Lung (tissue), 12 donors: Measurements from ENCODE around the gene DMPK. TPM values are rescaled to one million over a fixed set of nuclear protein-coding genes. Genes with fewer than 3 reads are reported as not detected.
A peak's percentile ranks its signal among the peaks of the same experiment; 100 is the strongest.

ENCODE experiments used
- ATAC-seq: fragments of 200-7000 bp; cut with Tn5 transposase; one replicate; pipeline ENCODE4 v1.9.1; 2020; ENCODE audit warnings: moderate number of reproducible peaks; ENCODE audit not compliant: insufficient read depth, low FRiP score
- DNase-seq, 3 donors: peaks; one replicate each; pipeline ENCODE4 v3.0.0-alpha.2; 2013 to 2017
- H3K27ac ChIP-seq, 2 donors: one replicate each; pipeline ENCODE4 v1.5.1; 2013; ENCODE audit warnings: mild to moderate bottlenecking in 2 of 2, moderate library complexity in 2 of 2, control low read depth in 1 of 2, inconsistent platforms in 1 of 2, low read depth in 1 of 2, low read length in 1 of 2
- H3K27me3 ChIP-seq, 3 donors: one replicate each; pipeline ENCODE4 v1.5.1; 2013; ENCODE audit warnings: low read length in 2 of 3; ENCODE audit not compliant: control insufficient read depth in 3 of 3, insufficient read depth in 3 of 3
- H3K36me3 ChIP-seq, 4 donors: one replicate each; pipeline ENCODE4 v1.5.1; 2013; ENCODE audit warnings: low read length in 4 of 4, mild to moderate bottlenecking in 1 of 4, moderate library complexity in 1 of 4; ENCODE audit not compliant: control insufficient read depth in 4 of 4, insufficient read depth in 4 of 4
- H3K4me1 ChIP-seq, 5 donors: one replicate each; pipeline ENCODE4 v1.5.1; 2013; ENCODE audit warnings: low read length in 5 of 5, mild to moderate bottlenecking in 2 of 5, moderate library complexity in 1 of 5; ENCODE audit not compliant: control insufficient read depth in 5 of 5, insufficient read depth in 5 of 5
- H3K4me3 ChIP-seq: one replicate; pipeline ENCODE4 v1.5.1; 2013; ENCODE audit warnings: mild to moderate bottlenecking, control low read depth, moderate library complexity
- H3K9ac ChIP-seq, 2 donors: one replicate each; pipeline ENCODE4 v1.5.1; 2013; ENCODE audit warnings: low read length in 2 of 2, control low read depth in 1 of 2; ENCODE audit not compliant: insufficient read depth in 1 of 2
- H3K9me3 ChIP-seq, 4 donors: one replicate each; pipeline ENCODE4 v1.5.1; 2013; ENCODE audit warnings: low read length in 3 of 4, mild to moderate bottlenecking in 1 of 4, moderate library complexity in 1 of 4; ENCODE audit not compliant: control insufficient read depth in 4 of 4, insufficient read depth in 3 of 4
- CTCF ChIP-seq: IDR thresholded peaks from 2 replicates; pipeline ENCODE4 v1.5.1; 2012; ENCODE audit warnings: mild to moderate bottlenecking; ENCODE audit errors: control extremely low read depth, extremely low read depth
- WGBS, 2 donors: extraction: QIAGEN DNeasy Blood & Tissue Kit; methylation state at CpG; one replicate each; pipeline ENCODE4 v1.1.7; 2013; 5-methylcytosine and 5-hydroxymethylcytosine counted together
- polyA plus RNA-seq, 2 donors: library from polyadenylated mRNA; stranded (reverse); fragments of 200-250 nt; gene quantifications; one replicate each; pipeline ENCODE4 v1.2.1, GENCODE V29; 2013
- total RNA-seq, 2 donors: library from RNA; depleted of rRNA in 1 of 2; stranded (reverse); fragments of >200 nt in 1 of 2; gene quantifications; one replicate each; pipeline ENCODE4 v1.2.1, GENCODE V29; 2014 to 2021
- donor health status: control.
- donor health status: control.
- donor health status: Bipolar disorder and iron deficiency.
- donor health status: healthy.
- donor health status: DM: yes; HTN: yes; CAD: no.

The DMPK gene
- total and polyA plus RNA-seq, 4 donors = 32.4 to 70.4 (median 40.4) TPM

- no peak for DNase-seq
- peaks cover 2 to 18% (median 11%) of the 10 kb centered on the region in 5 donors for H3K4me1 ChIP-seq
- H3K4me3 ChIP-seq = no peak overlapping the region
- H3K27ac ChIP-seq = peak overlapping the region; percentile 43 to 96
- H3K27me3 ChIP-seq = no peaks in the 10 kb centered on the region
- WGBS, 2 donors = 81 to 84% methylated on average over 5 of the region's 5 CpGs
- peaks cover 0 to 31% (median 11%) of the 10 kb centered on the region in 4 donors for H3K36me3 ChIP-seq
- no peak overlapping the region for H3K9ac ChIP-seq
- H3K9me3 ChIP-seq = peaks cover 0 to 2% (median 0%) of the 10 kb centered on the region in 4 donors
- TF ChIP-seq CTCF = no peak
- no peak for ATAC-seq
Observed at GRCh38 chr19:45785097-45785496, 2.8 kb upstream of the DMPK start.

GRCh38 chr19:45784096-45784495 is 1.8 kb upstream of the DMPK start:
- no peak overlapping the region for H3K9ac ChIP-seq
- H3K27me3 ChIP-seq = no peaks in the 10 kb centered on the region
- 86 to 89% methylated on average over 4 of the region's 4 CpGs for WGBS, 2 donors
- no peak overlapping the region for H3K4me3 ChIP-seq
- H3K9me3 ChIP-seq = peaks cover 0 to 2% (median 0%) of the 10 kb centered on the region in 4 donors
- H3K27ac ChIP-seq = peak overlapping the region; percentile 80 to 96
- no peak for ATAC-seq
- peaks cover 2 to 18% (median 11%) of the 10 kb centered on the region in 5 donors for H3K4me1 ChIP-seq
- DNase-seq = no peak
- TF ChIP-seq CTCF = no peak
- H3K36me3 ChIP-seq = peaks cover 0 to 28% (median 10%) of the 10 kb centered on the region in 4 donors

GRCh38 chr19:45782820-45783785 is 813 bp upstream of the DMPK start:
- no peak for TF ChIP-seq CTCF
- WGBS, 2 donors = 75 to 76% methylated on average over 26 of the region's 26 CpGs
- Histone ChIP-seq H3K9ac (no peak overlapping the region), H3K27ac (peak overlapping the region; percentile 80 to 96), H3K4me3 (no peak overlapping the region), H3K27me3 (no peaks in the 10 kb centered on the region), H3K36me3 (peaks cover 0 to 21% (median 7%) of the 10 kb centered on the region in 4 donors), H3K9me3 (peaks cover 0 to 2% (median 0%) of the 10 kb centered on the region in 4 donors), H3K4me1 (peaks cover 2 to 18% (median 11%) of the 10 kb centered on the region in 5 donors)
- DNase-seq (no peak), ATAC-seq (no peak)
